Fibroblast of villous mesenchyme (primary cell): ENCODE data around the gene FYCO1. TPM values are rescaled to one million over a fixed set of nuclear protein-coding genes. Genes with fewer than 3 reads are reported as not detected.

Experiments used
- DNase-seq: peaks from one replicate; pipeline ENCODE4 v3.0.0-alpha.2; 2010; ENCODE audit warnings: low read depth
- H3K4me3 ChIP-seq: 2 replicates; pipeline ENCODE4 v1.5.1; 2011; ENCODE audit warnings: low read depth, mild to moderate bottlenecking, low read length
- total RNA-seq: library from RNA; depleted of rRNA; stranded (reverse); fragments of >200 nt; gene quantifications from 2 replicates; pipeline ENCODE4 v1.2.3, GENCODE V29; 2012
- TF ChIP-seq, protein P1 (sequence below): IDR thresholded peaks from 2 replicates; pipeline ENCODE4 v1.5.1; 2012; ENCODE audit warnings: low read depth, mild to moderate bottlenecking, low read length; ENCODE audit not compliant: insufficient read depth

The FYCO1 gene
- total RNA-seq, 1 donor, result 23.7 TPM

DNA sequence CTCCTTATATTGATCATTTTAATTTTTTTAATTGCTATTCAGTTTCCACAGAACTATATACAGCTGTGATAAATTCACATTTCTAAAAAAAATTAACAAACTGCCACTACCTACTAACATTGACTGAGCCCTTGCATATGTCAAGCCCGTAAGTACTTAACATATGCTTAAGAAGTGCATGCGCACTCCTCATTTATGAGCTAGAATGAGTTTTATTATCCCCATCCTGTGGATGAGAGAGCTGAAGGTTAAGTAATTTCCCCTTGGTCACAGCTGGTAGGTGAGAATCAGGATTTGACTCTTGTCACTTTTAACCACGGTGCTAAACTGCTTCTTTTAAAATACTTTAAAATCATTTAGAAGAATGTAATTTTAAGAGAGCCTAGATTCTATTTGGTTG, 26.5 kb downstream of the FYCO1 start:
- TF ChIP-seq, protein P1, sequence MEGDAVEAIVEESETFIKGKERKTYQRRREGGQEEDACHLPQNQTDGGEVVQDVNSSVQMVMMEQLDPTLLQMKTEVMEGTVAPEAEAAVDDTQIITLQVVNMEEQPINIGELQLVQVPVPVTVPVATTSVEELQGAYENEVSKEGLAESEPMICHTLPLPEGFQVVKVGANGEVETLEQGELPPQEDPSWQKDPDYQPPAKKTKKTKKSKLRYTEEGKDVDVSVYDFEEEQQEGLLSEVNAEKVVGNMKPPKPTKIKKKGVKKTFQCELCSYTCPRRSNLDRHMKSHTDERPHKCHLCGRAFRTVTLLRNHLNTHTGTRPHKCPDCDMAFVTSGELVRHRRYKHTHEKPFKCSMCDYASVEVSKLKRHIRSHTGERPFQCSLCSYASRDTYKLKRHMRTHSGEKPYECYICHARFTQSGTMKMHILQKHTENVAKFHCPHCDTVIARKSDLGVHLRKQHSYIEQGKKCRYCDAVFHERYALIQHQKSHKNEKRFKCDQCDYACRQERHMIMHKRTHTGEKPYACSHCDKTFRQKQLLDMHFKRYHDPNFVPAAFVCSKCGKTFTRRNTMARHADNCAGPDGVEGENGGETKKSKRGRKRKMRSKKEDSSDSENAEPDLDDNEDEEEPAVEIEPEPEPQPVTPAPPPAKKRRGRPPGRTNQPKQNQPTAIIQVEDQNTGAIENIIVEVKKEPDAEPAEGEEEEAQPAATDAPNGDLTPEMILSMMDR, result no peak
- no peak for DNase-seq
- no peak overlapping the region for H3K4me3 ChIP-seq

DNA sequence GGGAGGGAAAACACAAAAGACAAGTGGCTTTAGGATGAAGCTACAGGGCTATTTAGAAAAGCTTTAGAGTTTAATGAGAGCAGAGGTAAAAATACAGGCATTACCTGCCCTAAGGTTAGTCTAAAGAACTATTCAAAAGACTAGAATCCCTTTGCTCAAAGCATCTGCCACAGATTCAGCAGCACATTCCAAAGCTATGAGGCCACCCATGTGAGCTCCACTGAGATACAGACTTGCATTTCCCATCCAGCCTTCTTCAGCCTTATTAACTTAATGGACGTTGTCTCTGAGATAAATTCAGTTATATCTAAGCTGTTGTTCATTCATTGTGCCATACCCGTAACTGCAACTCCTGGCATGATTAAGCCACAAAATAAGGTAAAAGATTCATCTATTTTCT, 26.9 kb downstream of the FYCO1 start:
- no peak overlapping the region for H3K4me3 ChIP-seq
- DNase-seq, result peak; percentile 73
- TF ChIP-seq, protein P1, result no peak

GRCh38 chr3:45968149-45968548, 27.5 kb downstream of the FYCO1 start:
- H3K4me3 ChIP-seq, result no peak overlapping the region
- TF ChIP-seq, protein P1, result no peak
- no peak for DNase-seq

GRCh38 chr3:45967724-45968123, 27.9 kb downstream of the FYCO1 start:
- DNase-seq, result no peak
- TF ChIP-seq, protein P1, result no peak
- no peak overlapping the region for H3K4me3 ChIP-seq

GRCh38 chr3:45966950-45967640, 28.5 kb downstream of the FYCO1 start:
- no peak overlapping the region for H3K4me3 ChIP-seq
- DNase-seq, result no peak
- TF ChIP-seq, protein P1, result no peak

DNA sequence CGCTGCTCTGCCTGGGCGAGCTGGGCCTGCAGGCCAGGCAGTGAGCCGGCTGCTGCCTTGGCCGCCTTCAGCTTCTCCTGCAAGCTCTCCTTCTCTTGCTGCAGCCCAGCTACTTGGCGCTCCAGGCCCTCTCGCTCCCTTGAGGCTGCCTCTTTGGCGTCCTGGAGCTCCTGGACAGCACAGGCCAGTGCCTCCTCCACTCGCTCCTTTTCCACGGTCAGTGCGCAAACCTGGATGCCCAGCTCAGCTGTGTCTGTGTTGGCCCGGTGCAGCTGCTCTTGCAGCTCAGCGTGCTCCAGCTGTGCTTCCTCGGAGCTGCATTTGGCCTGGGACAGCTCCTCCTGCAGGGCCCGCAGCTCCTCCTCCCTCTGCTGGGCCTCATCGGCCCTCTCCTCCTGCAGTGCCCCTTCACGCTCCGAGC, 29.2 kb downstream of the FYCO1 start:
- DNase-seq, result no peak
- no peak overlapping the region for H3K4me3 ChIP-seq
- TF ChIP-seq, protein P1, result no peak

DNA sequence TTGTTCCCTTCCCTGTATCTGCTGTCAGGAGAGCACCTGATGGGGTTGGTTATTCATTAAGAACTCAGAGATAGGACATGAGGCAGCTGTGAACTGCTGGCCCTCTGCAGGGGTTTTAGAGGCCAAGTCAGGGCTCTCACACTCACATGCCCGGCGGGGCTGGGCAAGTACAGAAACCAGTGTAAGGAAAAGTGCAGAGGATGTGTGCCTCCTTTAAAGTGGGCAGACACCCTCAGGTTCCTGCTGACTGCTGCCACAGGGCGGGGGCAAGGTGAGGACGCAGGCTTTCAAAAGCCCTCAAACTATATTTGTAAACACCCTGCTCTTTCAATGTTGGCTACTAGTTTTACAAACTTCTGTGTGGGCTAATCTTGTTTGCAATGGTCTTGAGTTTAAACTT, 30.0 kb downstream of the FYCO1 start:
- H3K4me3 ChIP-seq, result no peak overlapping the region
- TF ChIP-seq, protein P1, result no peak
- DNase-seq, result no peak
